Measurements from ENCODE around the gene REXO4.

DNA sequence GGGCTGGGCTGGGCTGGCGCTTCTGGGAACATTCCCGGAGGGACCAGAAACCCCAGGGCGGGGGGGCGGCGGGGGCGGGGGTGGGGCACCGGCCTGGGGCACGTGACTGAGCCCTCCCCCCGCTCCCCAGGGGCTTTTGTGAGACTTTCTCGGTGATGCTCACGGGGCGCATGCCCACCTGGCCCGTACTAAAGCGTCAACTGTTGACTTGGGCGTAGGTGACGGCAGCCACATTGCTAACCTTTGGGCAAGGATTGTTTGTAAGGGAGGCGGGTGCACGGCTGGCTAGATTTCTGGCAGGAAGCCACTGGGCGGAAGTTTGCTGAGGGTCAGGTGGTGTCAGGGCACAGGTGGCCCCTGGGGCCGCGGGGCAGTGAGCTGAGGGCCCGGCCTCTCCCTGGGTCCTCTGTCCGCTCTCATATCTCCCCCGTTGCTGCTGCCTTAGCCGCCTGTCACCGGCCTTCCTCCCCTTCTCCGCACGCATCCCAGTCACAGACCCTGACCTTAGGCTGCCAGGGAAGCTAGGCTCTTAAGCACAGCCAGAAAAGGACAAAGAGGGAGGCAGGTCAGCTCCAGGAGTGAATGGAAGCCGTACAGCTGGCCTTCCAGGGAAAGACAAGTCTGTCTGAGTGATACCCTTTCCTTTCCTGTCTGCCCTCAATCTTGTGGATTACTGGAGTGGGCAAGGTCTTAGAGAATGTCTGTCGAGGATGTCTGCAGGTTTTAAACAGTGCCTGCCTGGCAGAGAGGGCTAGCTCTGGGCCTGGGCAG is 42.8 kb upstream of the REXO4 start:
- no peak for TF ChIP-seq NKRF (conservative IDR thresholded peaks at IDR 0.05)
- no peak for TF ChIP-seq POLR2AphosphoS5 (IDR thresholded peaks at IDR 0.05; ENCODE audit: low read length)
- TF ChIP-seq, protein P1, sequence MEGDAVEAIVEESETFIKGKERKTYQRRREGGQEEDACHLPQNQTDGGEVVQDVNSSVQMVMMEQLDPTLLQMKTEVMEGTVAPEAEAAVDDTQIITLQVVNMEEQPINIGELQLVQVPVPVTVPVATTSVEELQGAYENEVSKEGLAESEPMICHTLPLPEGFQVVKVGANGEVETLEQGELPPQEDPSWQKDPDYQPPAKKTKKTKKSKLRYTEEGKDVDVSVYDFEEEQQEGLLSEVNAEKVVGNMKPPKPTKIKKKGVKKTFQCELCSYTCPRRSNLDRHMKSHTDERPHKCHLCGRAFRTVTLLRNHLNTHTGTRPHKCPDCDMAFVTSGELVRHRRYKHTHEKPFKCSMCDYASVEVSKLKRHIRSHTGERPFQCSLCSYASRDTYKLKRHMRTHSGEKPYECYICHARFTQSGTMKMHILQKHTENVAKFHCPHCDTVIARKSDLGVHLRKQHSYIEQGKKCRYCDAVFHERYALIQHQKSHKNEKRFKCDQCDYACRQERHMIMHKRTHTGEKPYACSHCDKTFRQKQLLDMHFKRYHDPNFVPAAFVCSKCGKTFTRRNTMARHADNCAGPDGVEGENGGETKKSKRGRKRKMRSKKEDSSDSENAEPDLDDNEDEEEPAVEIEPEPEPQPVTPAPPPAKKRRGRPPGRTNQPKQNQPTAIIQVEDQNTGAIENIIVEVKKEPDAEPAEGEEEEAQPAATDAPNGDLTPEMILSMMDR (IDR thresholded peaks at IDR 0.05 in 2 of 3, conservative IDR thresholded peaks at IDR 0.05 in 1 of 3; ENCODE audit: control insufficient read depth in 2 of 3, extremely low read depth in 1 of 3, insufficient read depth in 1 of 3, low read depth in 3 of 3, low read length in 3 of 3), result no peak

Measured in GM12878 (cell line).